Measurements from ENCODE around the gene IMPA2. TPM values are rescaled to one million over a fixed set of nuclear protein-coding genes. Genes with fewer than 3 reads are reported as not detected.

Gene IMPA2
- total and polyA plus RNA-seq, 7 donors: 61.4 to 342 (median 196) TPM

DNA sequence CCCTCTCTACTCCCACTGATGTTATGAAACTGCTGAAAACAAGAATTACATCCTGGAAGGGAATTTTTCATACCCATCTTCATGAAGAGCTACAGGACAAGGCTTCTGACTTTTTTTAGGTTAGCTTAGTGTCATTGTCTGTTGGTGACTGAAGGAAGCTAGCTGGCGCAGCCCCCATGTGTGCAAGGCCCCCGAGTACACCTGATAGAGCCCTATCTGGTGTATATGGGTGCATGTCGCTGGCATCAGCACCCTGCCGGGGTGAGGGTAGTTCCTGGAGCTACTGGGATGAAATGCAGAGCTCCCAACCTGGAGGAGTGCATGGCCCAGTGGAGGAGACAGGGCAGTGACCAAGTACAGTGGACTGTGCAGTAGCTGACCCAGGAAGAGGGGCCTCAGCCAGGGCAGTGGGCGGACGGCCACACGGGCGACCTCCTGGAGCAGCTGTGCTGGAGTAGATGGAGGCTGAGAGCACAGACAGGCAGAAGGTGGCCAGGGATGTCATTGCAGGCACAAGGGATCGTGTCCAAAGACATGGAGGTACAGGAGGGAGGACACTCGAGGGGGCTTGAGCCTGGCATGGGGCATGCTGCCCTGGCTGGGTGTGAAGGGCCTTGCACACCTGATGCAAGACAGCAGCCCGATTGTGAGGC is 12.1 kb downstream of the IMPA2 start:
- peak in 1 of 2 donors; percentile 48 for DNase-seq
- 66 to 86% (median 69%) methylated on average over 11 of the region's 11 CpGs for WGBS, 3 donors
- Histone ChIP-seq H3K27ac (peak overlapping the region; percentile 86), H3K4me1 (peaks cover 70% of the 10 kb centered on the region), H3K4me3 (no peak overlapping the region), H3K27me3 (ENCODE audit: insufficient read depth in 3 of 3, low read length in 2 of 3) (no peaks in the 10 kb centered on the region), H3K36me3 (ENCODE audit: insufficient read depth in 1 of 2, low read depth in 1 of 2) (no peaks in the 10 kb centered on the region), H3K9me3 (no peaks in the 10 kb centered on the region)
- intact Hi-C loops (cut with DNase I): no loop called here
- ATAC-seq: no peak
- TF ChIP-seq, protein P1, sequence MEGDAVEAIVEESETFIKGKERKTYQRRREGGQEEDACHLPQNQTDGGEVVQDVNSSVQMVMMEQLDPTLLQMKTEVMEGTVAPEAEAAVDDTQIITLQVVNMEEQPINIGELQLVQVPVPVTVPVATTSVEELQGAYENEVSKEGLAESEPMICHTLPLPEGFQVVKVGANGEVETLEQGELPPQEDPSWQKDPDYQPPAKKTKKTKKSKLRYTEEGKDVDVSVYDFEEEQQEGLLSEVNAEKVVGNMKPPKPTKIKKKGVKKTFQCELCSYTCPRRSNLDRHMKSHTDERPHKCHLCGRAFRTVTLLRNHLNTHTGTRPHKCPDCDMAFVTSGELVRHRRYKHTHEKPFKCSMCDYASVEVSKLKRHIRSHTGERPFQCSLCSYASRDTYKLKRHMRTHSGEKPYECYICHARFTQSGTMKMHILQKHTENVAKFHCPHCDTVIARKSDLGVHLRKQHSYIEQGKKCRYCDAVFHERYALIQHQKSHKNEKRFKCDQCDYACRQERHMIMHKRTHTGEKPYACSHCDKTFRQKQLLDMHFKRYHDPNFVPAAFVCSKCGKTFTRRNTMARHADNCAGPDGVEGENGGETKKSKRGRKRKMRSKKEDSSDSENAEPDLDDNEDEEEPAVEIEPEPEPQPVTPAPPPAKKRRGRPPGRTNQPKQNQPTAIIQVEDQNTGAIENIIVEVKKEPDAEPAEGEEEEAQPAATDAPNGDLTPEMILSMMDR (IDR thresholded peaks at IDR 0.05): no peak

DNA sequence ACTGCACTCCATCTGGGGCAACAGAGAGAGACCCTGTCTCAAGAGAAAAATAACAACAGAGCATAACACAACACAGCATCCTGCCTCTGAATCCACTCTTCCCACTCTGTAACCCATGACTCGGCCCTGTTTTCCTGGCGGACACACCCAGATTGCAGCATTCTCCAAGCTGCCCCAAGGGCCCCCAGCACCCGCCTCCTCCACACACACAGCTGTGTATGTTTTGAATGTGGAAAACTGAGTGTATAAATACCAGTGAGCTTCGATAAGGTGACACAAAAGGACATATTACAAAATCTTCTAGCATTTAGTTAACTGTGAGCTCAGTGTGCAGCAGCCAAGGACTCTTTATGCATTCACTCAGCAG is 13.0 kb downstream of the IMPA2 start:
- intact Hi-C loops (cut with DNase I): loop anchor here in 1 of 2 donors (2.0 kb wide), 1 partner anchor 58 kb away; no protein-coding TSS in a partner anchor
- peak; percentile 69 to 88 for DNase-seq

DNA sequence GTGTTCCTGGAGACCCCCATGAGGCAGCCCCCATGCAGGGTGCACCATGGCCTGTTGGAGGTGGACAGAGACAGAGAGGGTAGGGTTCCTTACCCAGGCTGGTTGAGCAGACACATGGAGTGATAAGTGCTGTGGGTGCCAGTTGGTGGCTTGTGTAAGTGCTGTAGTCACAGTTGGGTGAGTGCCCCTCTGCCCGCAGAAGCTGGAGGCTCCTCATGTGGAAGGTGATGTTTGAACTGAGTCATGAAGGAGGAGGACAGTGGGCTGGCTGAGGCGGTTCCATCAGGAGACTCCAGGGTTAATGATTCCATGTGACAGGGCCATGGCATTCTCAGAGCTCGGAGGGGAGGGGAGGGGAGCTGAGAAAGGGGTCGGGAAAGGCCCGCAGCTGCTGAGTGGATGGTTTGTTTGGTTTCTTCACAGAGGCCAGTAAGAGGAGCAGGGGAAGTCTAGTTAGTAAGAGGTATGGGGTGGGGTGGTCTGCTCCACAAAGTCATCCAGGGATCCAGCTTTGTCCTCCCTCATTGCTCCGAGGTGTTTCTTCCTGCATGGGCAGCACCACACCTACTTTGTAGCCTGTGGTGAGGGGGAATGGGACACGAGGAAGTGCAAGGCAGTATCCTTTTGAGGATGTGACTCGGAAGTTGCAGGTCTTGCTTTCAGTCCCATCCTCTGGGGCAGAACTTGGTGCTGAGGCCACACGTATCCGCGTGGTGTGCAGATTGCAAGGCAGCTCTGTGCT is 13.6 kb downstream of the IMPA2 start:
- intact Hi-C loops (cut with DNase I): loop anchor here (1.0 to 2.0 kb wide), 2 partner anchors 57 to 58 kb away; no protein-coding TSS in a partner anchor
- Histone ChIP-seq H3K9me3 (no peaks in the 10 kb centered on the region), H3K4me3 (peak overlapping the region; percentile 24), H3K36me3 (ENCODE audit: insufficient read depth in 1 of 2, low read depth in 1 of 2) (peaks cover 0 to 10% of the 10 kb centered on the region in 2 donors), H3K4me1 (peaks cover 58% of the 10 kb centered on the region), H3K27me3 (ENCODE audit: insufficient read depth in 3 of 3, low read length in 2 of 3) (no peaks in the 10 kb centered on the region), H3K27ac (peak overlapping the region; percentile 86)
- TF ChIP-seq, protein P1 (IDR thresholded peaks at IDR 0.05): no peak
- peak; percentile 63 to 69 (median 66) for ATAC-seq
- peak; percentile 51 to 78 for DNase-seq
- WGBS, 3 donors: 39 to 50% (median 42%) methylated on average over 11 of the region's 11 CpGs

More for the DNA sequence above, 13.0 kb downstream of the IMPA2 start:
- ATAC-seq: peak; percentile 12 to 60 (median 36)
- Histone ChIP-seq H3K9me3 (no peaks in the 10 kb centered on the region), H3K27me3 (ENCODE audit: insufficient read depth in 3 of 3, low read length in 2 of 3) (no peaks in the 10 kb centered on the region), H3K4me3 (no peak overlapping the region), H3K27ac (peak overlapping the region; percentile 86), H3K4me1 (peaks cover 63% of the 10 kb centered on the region), H3K36me3 (ENCODE audit: insufficient read depth in 1 of 2, low read depth in 1 of 2) (peaks cover 0 to 5% of the 10 kb centered on the region in 2 donors)
- WGBS, 3 donors: 36 to 56% (median 46%) methylated on average over 4 of the region's 4 CpGs
- TF ChIP-seq, protein P1 (IDR thresholded peaks at IDR 0.05): no peak

DNA sequence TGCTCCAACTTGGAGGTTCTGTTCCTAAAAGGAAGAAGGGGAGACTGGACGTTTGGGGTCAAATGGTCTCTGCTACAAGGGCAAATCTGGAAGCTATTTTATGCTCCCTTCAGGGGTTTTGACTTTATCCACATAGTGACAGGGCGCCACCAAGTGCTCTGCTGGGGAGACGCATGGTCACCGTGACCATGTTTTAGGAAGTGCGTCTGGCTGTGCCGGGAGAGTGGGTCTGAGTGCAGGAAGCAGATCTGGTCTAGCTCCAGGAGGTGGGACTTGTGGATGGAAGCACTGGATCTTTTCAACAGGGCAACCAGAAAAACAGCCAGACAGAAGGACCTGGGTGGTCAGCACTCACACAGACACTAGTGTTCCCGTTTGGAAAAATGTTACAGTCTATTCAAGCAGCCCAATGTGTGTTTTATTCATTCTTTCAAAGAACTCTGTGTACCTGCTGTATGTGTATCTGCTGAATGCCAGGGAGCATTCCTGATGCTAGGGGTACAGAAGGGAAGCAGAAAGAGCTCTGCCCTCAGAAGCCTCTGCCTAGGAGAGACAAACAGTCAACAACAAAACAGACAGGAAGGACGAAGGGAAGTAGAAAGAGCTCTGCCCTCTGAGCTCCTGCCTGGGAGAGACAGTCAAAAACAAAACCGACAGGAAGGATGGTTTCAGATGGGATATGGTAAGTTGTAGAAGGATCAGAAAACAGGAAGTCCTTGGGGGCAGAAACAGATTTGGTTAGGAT is 14.3 kb downstream of the IMPA2 start:
- peaks cover 0 to 17% of the 10 kb centered on the region in 2 donors for H3K36me3 ChIP-seq (ENCODE audit: insufficient read depth in 1 of 2, low read depth in 1 of 2)
- DNase-seq: peak; percentile 73 to 87
- no peaks in the 10 kb centered on the region for H3K9me3 ChIP-seq
- TF ChIP-seq, protein P1 (IDR thresholded peaks at IDR 0.05): peak; percentile 73
- no peak overlapping the region for H3K4me3 ChIP-seq
- intact Hi-C loops (cut with DNase I): loop anchor here (1.0 to 2.0 kb wide), 2 partner anchors 57 to 59 kb away; no protein-coding TSS in a partner anchor
- H3K4me1 ChIP-seq: peaks cover 50% of the 10 kb centered on the region
- peak; percentile 56 to 72 (median 69) for ATAC-seq
- WGBS, 3 donors: 9 to 17% (median 12%) methylated on average over 9 of the region's 9 CpGs
- H3K27ac ChIP-seq: peak overlapping the region; percentile 86
- H3K27me3 ChIP-seq (ENCODE audit: insufficient read depth in 3 of 3, low read length in 2 of 3): no peaks in the 10 kb centered on the region
